Measurements from ENCODE around the gene MLF2. TPM values are rescaled to one million over a fixed set of nuclear protein-coding genes. Genes with fewer than 3 reads are reported as not detected.

Gene MLF2
- polyA plus RNA-seq, 2 of the 4 experiments (the other 2 are of a cell fraction) = 295 to 302 TPM

DNA sequence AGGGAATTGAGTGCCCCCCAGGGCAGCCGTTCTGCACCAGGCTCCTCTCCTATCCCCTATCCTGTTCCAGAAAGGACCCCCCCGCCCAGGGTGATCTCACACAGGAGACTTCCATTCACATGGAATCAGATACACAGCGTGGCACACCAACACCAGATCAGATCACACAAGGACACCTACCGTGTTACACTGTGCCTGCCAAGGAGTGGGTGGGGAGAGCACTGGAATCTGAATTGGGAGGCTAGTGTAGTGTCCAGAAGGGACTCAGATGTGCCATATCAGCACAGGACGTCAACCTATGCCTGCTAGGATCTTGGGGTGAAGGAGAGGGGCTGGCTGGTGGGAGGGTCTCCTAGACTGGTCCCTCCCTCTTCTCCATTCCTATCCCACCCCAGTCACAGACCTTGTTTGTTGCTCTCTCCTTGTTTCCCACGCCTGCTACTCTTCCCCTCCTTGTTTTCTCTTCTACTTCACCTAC is 15.5 kb upstream of the MLF2 start:
- no peak for FAIRE-seq
- Histone ChIP-seq H3K4me3 (peak overlapping the region; percentile 97), H3K4me2 (peak overlapping the region; percentile 86), H3K9me3 (no peaks in the 10 kb centered on the region), H3K27ac (peak overlapping the region; percentile 94 to 99; a peak in 5 of 6 replicates), H3K4me1 (peaks cover 60% of the 10 kb centered on the region)
- ATAC-seq = no peak
- CTCF ChIA-PET = interaction anchor here (1.1 to 26.0 kb wide), 6 partner anchors 11 to 74 kb away, joined by 3 to 670 read pairs (median 47); partner anchors contain the start of genes CD4 and MLF2
- 37% methylated on average over 6 of the region's 6 CpGs for WGBS (ENCODE audit: missing lambda C conversion rate)
- TF ChIP-seq, protein P1, sequence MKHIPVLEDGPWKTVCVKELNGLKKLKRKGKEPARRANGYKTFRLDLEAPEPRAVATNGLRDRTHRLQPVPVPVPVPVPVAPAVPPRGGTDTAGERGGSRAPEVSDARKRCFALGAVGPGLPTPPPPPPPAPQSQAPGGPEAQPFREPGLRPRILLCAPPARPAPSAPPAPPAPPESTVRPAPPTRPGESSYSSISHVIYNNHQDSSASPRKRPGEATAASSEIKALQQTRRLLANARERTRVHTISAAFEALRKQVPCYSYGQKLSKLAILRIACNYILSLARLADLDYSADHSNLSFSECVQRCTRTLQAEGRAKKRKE (CRISPR knock-in tag; IDR thresholded peaks at IDR 0.05; ENCODE audit: low read depth) = no peak
- TF ChIP-seq EHMT2 (IDR thresholded peaks at IDR 0.05; ENCODE audit: low read depth) = no peak
- TF ChIP-seq HOXB5 (CRISPR knock-in tag; IDR thresholded peaks at IDR 0.05) = no peak
- TF ChIP-seq, protein P2, sequence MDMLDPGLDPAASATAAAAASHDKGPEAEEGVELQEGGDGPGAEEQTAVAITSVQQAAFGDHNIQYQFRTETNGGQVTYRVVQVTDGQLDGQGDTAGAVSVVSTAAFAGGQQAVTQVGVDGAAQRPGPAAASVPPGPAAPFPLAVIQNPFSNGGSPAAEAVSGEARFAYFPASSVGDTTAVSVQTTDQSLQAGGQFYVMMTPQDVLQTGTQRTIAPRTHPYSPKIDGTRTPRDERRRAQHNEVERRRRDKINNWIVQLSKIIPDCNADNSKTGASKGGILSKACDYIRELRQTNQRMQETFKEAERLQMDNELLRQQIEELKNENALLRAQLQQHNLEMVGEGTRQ (IDR thresholded peaks at IDR 0.05) = no peak
- TF ChIP-seq CBX2 (IDR thresholded peaks at IDR 0.05; ENCODE audit: borderline replicate concordance, low read depth) = no peak
- TF ChIP-seq GATA3 (IDR thresholded peaks at IDR 0.05; ENCODE audit: borderline replicate concordance) = no peak
- TF ChIP-seq, protein P3, sequence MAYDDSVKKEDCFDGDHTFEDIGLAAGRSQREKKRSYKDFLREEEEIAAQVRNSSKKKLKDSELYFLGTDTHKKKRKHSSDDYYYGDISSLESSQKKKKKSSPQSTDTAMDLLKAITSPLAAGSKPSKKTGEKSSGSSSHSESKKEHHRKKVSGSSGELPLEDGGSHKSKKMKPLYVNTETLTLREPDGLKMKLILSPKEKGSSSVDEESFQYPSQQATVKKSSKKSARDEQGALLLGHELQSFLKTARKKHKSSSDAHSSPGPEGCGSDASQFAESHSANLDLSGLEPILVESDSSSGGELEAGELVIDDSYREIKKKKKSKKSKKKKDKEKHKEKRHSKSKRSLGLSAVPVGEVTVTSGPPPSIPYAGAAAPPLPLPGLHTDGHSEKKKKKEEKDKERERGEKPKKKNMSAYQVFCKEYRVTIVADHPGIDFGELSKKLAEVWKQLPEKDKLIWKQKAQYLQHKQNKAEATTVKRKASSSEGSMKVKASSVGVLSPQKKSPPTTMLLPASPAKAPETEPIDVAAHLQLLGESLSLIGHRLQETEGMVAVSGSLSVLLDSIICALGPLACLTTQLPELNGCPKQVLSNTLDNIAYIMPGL (CRISPR knock-in tag; IDR thresholded peaks at IDR 0.05; ENCODE audit: borderline replicate concordance) = no peak
- TF ChIP-seq POLR2AphosphoS2 (conservative IDR thresholded peaks at IDR 0.05; ENCODE audit: low read length) = no peak
- no peak for TF ChIP-seq PHF8 (IDR thresholded peaks at IDR 0.05; ENCODE audit: borderline replicate concordance, low read depth)
- TF ChIP-seq SREBF2 (IDR thresholded peaks at IDR 0.05) = no peak
- TF ChIP-seq HDAC2 (IDR thresholded peaks at IDR 0.05) = no peak
- no peak for TF ChIP-seq HOXA7 (CRISPR knock-in tag; IDR thresholded peaks at IDR 0.05)
- TF ChIP-seq ESRRA (IDR thresholded peaks at IDR 0.05; ENCODE audit: borderline replicate concordance, low read length) = no peak
- no peak for TF ChIP-seq JUN (IDR thresholded peaks at IDR 0.05)
- no peak for TF ChIP-seq ZC3H11A (IDR thresholded peaks at IDR 0.05)
- TF ChIP-seq, protein P4, sequence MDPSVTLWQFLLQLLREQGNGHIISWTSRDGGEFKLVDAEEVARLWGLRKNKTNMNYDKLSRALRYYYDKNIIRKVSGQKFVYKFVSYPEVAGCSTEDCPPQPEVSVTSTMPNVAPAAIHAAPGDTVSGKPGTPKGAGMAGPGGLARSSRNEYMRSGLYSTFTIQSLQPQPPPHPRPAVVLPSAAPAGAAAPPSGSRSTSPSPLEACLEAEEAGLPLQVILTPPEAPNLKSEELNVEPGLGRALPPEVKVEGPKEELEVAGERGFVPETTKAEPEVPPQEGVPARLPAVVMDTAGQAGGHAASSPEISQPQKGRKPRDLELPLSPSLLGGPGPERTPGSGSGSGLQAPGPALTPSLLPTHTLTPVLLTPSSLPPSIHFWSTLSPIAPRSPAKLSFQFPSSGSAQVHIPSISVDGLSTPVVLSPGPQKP (IDR thresholded peaks at IDR 0.05; ENCODE audit: low read depth, low read length) = no peak
- no peak for TF ChIP-seq ZSCAN20 (CRISPR knock-in tag; IDR thresholded peaks at IDR 0.05)
- no peak for TF ChIP-seq NR3C1 (IDR thresholded peaks at IDR 0.05)
- no peak for TF ChIP-seq NFE2L2 (conservative IDR thresholded peaks at IDR 0.05; ENCODE audit: low read length)
- DNase-seq (ENCODE audit: low read depth in 1 of 2, low spot score in 1 of 2) = no peak
- POLR2A ChIA-PET = interaction anchor here (5.1 kb wide), 1 partner anchor 15 kb away, joined by 118 read pairs; the partner anchor contains the start of gene MLF2

DNA sequence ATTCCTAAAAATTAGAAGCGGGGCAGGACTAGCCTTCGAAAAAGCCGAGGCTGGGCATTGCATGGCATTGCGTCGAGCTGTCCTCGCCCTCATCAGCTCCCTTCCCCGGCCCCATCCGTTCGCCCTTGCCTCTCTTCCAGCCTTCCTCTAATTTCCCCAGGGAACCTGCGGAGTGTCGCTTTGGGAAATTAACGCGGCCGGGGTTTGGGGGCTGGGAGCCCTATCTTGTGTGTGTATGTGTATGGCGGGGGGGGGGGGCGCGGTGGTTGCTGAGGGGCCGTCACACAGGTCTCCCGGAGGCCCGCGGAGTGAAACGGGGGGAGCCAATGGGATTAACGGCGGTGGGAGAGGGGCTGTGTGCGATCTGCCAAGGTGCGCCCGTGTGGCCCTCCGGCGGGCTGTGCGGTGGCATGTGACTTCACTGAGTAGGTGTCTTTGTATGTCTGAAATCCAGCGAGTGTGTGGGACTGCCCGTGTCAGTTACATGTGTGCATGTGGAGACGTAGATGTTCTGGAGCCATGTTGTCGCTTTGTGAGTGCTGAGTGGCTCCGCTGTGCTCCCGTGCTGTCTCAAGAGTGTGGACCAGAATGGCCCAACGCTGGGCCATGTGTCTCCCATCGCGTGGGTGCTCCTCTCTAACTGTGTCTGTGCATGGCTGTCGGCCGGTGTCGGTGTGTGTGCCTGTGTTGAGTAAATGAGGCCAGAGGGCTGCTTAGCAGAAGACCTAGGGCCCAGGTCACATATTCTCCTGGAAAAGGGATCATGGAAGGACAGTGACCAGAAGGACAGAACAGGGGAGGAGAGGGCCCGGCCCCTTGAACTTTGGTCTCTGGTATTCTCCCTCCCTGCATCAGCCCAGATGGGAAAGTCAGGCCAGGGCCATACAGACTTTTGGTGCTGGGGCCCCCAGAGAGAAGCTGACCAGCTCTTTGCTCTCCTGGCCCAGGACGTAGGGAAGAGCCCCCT is 14.7 kb upstream of the MLF2 start:
- ATAC-seq = no peak
- 6% methylated on average over 35 of the region's 44 CpGs for WGBS (ENCODE audit: missing lambda C conversion rate)
- no peak for DNase-seq (ENCODE audit: low read depth in 1 of 2, low spot score in 1 of 2)
- H3K4me1 ChIP-seq = peaks cover 69% of the 10 kb centered on the region
- no peak for FAIRE-seq
- POLR2A ChIA-PET = interaction anchor here (0.6 to 5.1 kb wide), 11 partner anchors 7 to 140 kb away, joined by 3 to 118 read pairs (median 13); partner anchors contain the start of genes CDCA3, COPS7A, MLF2 and TPI1
- H3K9me3 ChIP-seq = no peaks in the 10 kb centered on the region
- CTCF ChIA-PET = interaction anchor here (0.6 to 26.0 kb wide), 24 partner anchors 7 to 194 kb away, joined by 3 to 670 read pairs (median 6); partner anchors contain the start of genes CD4, CDCA3, COPS7A and MLF2
- peak overlapping the region; percentile 86 for H3K4me2 ChIP-seq
- TF ChIP-seq, protein P5, sequence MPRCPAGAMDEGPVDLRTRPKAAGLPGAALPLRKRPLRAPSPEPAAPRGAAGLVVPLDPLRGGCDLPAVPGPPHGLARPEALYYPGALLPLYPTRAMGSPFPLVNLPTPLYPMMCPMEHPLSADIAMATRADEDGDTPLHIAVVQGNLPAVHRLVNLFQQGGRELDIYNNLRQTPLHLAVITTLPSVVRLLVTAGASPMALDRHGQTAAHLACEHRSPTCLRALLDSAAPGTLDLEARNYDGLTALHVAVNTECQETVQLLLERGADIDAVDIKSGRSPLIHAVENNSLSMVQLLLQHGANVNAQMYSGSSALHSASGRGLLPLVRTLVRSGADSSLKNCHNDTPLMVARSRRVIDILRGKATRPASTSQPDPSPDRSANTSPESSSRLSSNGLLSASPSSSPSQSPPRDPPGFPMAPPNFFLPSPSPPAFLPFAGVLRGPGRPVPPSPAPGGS (IDR thresholded peaks at IDR 0.05) = no peak
- TF ChIP-seq, protein P6, sequence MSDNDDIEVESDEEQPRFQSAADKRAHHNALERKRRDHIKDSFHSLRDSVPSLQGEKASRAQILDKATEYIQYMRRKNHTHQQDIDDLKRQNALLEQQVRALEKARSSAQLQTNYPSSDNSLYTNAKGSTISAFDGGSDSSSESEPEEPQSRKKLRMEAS (IDR thresholded peaks at IDR 0.05) = peak; percentile 54; the same call in 1 of the 2 replicates
- peak overlapping the region; percentile 94 to 99 for H3K27ac ChIP-seq
- H3K4me3 ChIP-seq = peak overlapping the region; percentile 97

Data from A549 (cell line).